HTERT RPE-1 (cell line): ENCODE measurements around the gene HCST.
"Not testable (repeated sequence)": the region's sequence is repeated elsewhere in the genome, so short reads cannot be mapped to it uniquely, and the experiment has no call there.

Experiments
- in situ Hi-C: fragments of 300-500 bp; cut with MboI; formaldehyde crosslinking; loops from 4 replicates; pipeline ENCODE4 v1.14.3; 2020; ENCODE audit warnings: low sequenced_read_pairs

The HCST gene

GRCh38 chr19:35903550-35904179 lies 1.3 kb downstream of the HCST start:
- in situ Hi-C loops, result no loop called here

GRCh38 chr19:35904311-35905068 lies 2.2 kb downstream of the HCST start:
- in situ Hi-C loops, result no loop called here

DNA sequence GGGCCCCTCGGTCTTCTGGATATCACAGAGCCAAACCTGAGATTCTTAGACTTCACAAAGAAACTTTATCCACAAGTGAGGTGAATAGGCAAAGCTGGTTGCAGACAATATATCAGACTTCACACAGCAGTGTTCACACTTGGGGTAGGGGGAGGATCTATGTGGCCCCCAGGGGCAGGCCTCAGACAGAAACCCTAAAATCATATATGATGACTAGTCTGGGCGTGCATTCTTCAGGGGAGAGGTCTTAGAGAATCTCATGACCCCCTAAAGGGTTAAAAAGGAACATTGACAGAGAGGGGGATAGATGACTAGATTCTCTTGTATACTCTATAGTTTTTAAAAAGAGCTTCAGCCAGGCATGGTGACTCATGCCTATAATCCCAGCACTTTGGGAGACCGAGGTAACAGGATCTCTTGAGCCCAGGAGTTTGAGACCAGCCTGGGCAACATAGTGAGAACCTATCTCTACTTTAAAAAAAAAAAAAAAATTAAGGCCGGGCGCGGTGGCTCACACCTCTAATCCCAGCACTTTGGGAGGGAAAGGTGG lies 2.9 kb downstream of the HCST start:
- in situ Hi-C loops, result no loop called here

- in situ Hi-C loops, result no loop called here
Measured at GRCh38 chr19:35907377-35907745, 5.0 kb downstream of the HCST start.

DNA sequence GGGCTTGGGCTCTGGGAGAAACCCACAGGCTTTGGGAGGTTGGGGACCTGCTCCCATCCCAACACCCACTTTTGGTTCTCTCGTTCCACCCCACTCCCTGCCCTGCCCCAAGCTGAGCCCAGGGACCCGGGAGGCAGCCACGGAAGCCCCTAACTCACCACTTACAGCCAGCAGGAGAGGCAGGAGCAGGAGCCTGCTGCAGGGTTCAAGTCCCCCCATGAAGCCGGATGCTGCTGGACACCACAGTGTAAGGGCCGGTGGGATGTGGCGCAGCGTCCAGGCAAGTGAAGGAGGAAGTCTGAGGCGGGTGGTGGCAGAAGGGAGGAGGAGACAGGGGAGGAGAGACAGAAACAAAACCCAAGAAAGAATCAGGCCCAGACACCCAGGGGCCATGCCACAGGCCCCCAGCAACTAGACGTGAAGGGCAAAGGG lies 5.7 kb downstream of the HCST start, which contains the start of gene TYROBP:
Gene TYROBP (minus strand): TSS at position 286 of the 432 bp plus-strand sequence. CDS start 67 bp downstream, at position 219.
- in situ Hi-C loops, result no loop called here

- in situ Hi-C loops, result no loop called here
Measured at GRCh38 chr19:35908973-35909683, 6.8 kb downstream of the HCST start.

DNA sequence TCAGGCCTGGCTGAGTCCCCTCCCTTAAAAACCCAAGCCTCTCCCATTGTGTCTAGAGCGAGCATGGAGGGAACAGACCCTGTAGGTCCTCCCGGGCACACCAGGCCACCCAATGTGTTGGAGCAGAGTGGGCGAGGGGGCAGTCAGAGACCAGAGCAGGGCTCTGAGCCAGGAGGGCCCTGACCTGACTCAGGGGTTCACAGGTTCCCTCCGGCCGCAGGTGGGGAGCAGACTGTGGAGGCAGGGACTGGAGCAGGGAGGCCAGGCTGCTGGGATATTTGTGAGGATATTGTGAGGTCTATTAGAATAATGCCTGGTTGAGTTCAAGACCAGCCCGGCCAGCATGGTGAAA lies 7.3 kb downstream of the HCST start:
- in situ Hi-C loops, result no loop called here

DNA sequence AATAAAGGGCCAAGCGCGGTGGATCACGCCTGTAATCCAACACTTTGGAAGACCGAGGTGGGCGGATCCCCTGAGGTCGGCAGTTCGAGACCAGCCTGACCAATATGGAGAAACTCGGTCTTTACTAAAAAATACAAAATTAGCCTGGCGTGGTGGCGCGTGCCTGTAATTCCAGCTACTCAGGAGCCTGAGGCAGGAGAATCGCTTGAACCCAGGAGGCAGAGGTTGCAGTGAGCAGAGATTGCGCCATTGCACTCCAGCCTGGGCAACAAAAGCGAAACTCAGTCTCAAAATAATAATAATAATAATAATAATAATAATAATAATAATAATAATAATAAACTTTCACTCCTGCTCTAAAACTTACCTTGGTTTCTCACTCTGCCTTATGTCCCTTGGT lies 8.0 kb downstream of the HCST start:
- in situ Hi-C loops, result not testable (repeated sequence)

GRCh38 chr19:35911173-35911572 lies 8.8 kb downstream of the HCST start:
- in situ Hi-C loops, result no loop called here

DNA sequence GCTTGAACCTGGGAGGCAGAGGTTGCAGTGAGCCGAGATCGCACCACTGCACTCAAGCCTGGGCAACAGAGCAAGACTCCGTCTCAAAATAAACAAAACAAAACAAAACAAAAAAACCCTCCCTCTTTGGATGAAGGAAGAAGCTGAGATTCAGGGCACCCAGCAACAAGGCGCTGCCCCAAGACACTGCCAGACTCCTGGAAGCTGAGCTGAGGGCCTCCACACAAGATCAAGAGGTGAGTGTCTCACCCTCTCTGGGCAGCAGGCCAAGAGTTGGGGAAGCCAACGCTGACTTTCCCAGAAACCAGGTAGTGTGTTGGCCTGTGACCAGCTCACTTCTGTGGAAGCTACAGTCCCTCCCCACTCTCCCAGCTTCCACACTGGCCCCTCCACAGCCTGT lies 9.5 kb downstream of the HCST start:
- in situ Hi-C loops, result no loop called here

DNA sequence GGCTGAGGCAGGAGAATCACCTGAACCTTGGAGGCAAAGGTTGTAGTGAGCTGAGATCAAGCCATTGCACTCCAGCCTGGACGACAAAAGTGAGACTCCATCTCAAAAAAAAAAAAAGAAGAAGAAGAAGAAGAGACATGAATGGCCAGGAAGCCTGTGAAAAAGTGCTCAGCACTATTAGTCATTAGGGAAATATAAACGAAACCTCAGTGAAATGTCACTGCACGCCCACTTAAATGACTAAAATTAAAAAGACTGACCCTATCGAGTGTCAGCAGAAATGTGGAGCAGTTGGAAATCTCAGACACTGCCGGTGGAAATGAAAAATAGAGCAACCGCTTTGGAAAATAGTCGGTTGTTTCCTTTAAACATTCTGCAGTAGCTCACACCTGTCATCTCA lies 11.3 kb downstream of the HCST start:
- in situ Hi-C loops, result no loop called here

DNA sequence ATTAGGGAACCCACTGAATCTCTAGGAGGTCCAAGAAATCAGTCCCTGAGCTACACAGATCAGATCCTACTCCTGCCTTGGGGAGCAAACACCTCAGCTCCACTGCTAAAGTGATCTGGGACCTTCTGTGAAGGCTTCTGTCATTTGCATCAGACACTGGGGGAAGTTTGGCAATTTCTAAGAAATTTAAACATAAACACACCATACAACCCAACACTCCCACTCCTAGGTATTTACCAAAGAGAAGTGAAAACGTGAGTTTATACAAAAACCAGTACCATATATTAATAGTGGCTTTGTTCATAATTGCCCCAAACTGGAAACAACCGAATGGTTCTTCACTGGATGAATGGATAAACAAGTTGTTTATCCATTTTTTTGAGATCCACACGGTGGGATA lies 13.1 kb downstream of the HCST start:
- in situ Hi-C loops, result no loop called here

- in situ Hi-C loops, result no loop called here
Measured at GRCh38 chr19:35919306-35919705, 17.0 kb downstream of the HCST start.

- in situ Hi-C loops, result no loop called here
Measured at GRCh38 chr19:35921012-35921411, 18.7 kb downstream of the HCST start.

GRCh38 chr19:35925501-35925900 lies 23.2 kb downstream of the HCST start:
- in situ Hi-C loops, result no loop called here

- in situ Hi-C loops, result no loop called here
Measured at GRCh38 chr19:35928507-35928906, 26.2 kb downstream of the HCST start.

DNA sequence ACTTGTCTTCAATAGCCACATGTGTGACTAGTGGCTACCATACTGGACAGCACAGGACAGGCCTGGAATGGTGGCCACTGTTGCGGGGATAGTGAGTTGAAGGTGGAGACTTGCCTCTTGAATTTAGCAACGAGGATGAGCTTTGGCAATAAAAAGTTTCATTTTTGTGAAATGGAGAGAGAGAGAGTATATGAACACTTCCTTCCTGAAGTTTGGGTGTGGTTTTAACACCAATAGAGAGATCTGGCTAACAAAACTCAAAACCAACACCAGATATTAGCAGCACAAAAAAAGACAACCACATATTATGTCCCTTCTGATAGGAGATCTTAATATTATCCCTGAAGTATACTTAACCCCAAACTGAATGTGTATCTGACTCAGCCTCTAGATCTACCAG lies 27.5 kb downstream of the HCST start:
- in situ Hi-C loops, result no loop called here

DNA sequence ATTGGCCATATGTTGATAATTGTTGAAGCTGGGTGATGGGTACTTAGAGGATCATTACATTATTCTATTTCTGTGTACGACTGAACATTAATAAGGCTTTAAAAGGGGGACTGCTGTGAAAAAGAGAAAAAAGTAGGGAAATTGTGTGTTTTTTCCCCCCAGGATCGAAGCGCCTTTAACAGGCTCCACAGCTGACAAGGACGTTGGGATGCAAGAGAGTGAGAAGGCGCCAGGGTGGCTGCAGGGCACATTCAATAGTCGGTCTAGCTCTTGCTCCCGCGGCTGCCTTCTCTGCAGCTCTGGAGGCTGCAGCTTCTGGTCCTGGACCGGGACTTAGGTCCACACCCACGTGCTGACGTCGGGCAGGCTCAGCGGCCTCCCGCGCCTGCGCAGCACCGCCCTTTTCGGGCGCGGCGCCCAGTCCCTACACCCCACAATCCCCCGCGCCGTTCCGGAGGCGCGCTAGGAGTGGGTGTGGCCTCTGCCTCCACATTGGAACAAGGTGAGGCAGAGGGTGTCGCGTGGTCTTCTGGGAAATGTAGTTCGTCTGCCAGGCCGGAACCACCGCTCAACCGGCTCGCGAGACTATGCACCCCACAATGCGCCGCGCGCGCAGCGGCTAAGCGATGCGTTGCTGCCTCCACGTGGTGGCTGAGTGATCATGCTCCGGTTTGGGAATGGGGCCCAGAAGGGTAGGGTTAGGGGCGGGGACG lies 29.0 kb downstream of the HCST start:
- in situ Hi-C loops, result no loop called here

- in situ Hi-C loops, result no loop called here
Measured at GRCh38 chr19:35931874-35932202, 29.5 kb downstream of the HCST start.

DNA sequence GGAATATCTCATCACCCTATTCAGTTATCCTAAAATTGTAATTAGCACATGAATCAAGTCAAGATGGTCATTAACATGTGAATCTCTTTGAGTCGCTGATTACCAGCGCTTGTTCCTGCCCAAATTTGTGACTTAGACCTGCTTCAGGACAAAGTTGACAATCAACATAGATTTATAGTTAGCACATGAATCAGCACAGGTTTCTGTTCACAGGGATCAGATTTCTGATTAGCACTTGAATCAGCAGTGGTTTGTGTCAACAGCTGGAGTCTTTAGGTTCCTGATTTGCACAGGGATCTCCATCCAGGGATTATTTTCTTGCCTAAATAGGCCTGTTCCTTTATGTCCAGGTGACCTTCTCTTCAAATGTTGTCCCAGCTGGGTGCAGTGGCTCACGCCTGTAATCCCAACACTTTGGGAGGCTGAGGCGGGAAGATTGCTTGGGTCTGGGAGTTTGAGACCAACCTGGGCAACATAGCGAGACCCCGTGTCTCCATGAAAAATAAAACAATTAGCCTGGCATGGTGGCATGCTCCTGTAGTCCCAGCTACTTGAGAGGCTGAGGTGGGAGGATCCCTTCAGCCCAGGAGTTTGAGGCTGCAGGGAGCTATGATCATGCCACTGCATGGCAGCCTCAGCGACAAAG lies 30.1 kb downstream of the HCST start:
- in situ Hi-C loops, result no loop called here
